HUDEP-2 (cell line): ENCODE measurements around the gene NAPEPLD.
"Not testable (repeated sequence)": the region's sequence is repeated elsewhere in the genome, so short reads cannot be mapped to it uniquely, and the experiment has no call there.

ENCODE experiments used
- DNase-seq, 76 experiments: peaks; one replicate each; lab custom pipeline; 2025; ENCODE audit not compliant: unreplicated experiment in 76 of 76; lab: John Stamatoyannopoulos, UW

Gene NAPEPLD

GRCh38 chr7:103148131-103148993, 537 bp downstream of the NAPEPLD start:
- DNase-seq: peak in 1 of 76 experiments; percentile 45

GRCh38 chr7:103144754-103145153, 4.1 kb downstream of the NAPEPLD start:
- not testable (repeated sequence) for DNase-seq

GRCh38 chr7:103143868-103144267, 5.0 kb downstream of the NAPEPLD start:
- no peak for DNase-seq

- DNase-seq: no peak
Observed at GRCh38 chr7:103142494-103142893, 6.4 kb downstream of the NAPEPLD start.

- no peak for DNase-seq
Observed at GRCh38 chr7:103141753-103142404, 7.0 kb downstream of the NAPEPLD start.

GRCh38 chr7:103140685-103141084, 8.2 kb downstream of the NAPEPLD start:
- DNase-seq: no peak

GRCh38 chr7:103140061-103140460, 8.8 kb downstream of the NAPEPLD start:
- DNase-seq: no peak

- no peak for DNase-seq
Observed at GRCh38 chr7:103134836-103135554, 13.9 kb downstream of the NAPEPLD start.

GRCh38 chr7:103132995-103133688, 15.8 kb downstream of the NAPEPLD start:
- DNase-seq: no peak

- no peak for DNase-seq
Observed at GRCh38 chr7:103130901-103131624, 17.8 kb downstream of the NAPEPLD start.

GRCh38 chr7:103129702-103130549, 19.0 kb downstream of the NAPEPLD start:
- no peak for DNase-seq

- DNase-seq: no peak
Observed at GRCh38 chr7:103127006-103127405, 21.9 kb downstream of the NAPEPLD start.

- no peak for DNase-seq
Observed at GRCh38 chr7:103124429-103124979, 24.4 kb downstream of the NAPEPLD start.

GRCh38 chr7:103123529-103123928, 25.4 kb downstream of the NAPEPLD start:
- DNase-seq: no peak

- peak in 46 of 76 experiments; percentile 5 to 84 (median 42) for DNase-seq
Observed at GRCh38 chr7:103121641-103122040, 27.3 kb downstream of the NAPEPLD start.

GRCh38 chr7:103120362-103120761, 28.5 kb downstream of the NAPEPLD start:
- no peak for DNase-seq

- DNase-seq: peak in 8 of 76 experiments; percentile 1 to 29 (median 13)
Observed at GRCh38 chr7:103119791-103120291, 29.1 kb downstream of the NAPEPLD start.

GRCh38 chr7:103117465-103117864, 31.4 kb downstream of the NAPEPLD start:
- no peak for DNase-seq

- DNase-seq: no peak
Observed at GRCh38 chr7:103116991-103117390, 31.9 kb downstream of the NAPEPLD start.
